A549 (cell line): Measurements from ENCODE around the gene TCERG1L. TPM values are rescaled to one million over a fixed set of nuclear protein-coding genes. Genes with fewer than 3 reads are reported as not detected.

ENCODE experiments used
- ATAC-seq, 2 experiments: fragments of 200-7000 bp in 1 of 2; fragments of >200 bp in 1 of 2; cut with Nextera tagmentation in 1 of 2; cut with Tn5 transposase in 1 of 2; 3 replicates each; pipeline versions ENCODE4 v1.8.0 to v1.9.1; 2018 to 2020; ENCODE audit warnings: mild to moderate bottlenecking in 1 of 2, moderate library complexity in 1 of 2
- CTCF ChIA-PET: fragments of 300-600 bp; sonication (Branson Sonifier 250); formaldehyde crosslinking; extraction: SDS; loops from one replicate; lab custom pipeline; 2021; ENCODE audit warnings: antibody characterized with exemption, inconsistent platforms; lab: Yijun Ruan, JAX
- POLR2A ChIA-PET: fragments of 350-600 bp; formaldehyde crosslinking; extraction: SDS; loops from one replicate; lab custom pipeline; 2021; ENCODE audit warnings: antibody characterized with exemption, inconsistent platforms; lab: Yijun Ruan, JAX
- DNase-seq, 2 experiments: peaks; one replicate each; pipeline versions ENCODE4 v3.0.0 to v3.0.0-alpha.2; 2011 to 2016; ENCODE audit warnings: low read depth in 1 of 2, low spot score in 1 of 2
- FAIRE-seq: peaks from 2 replicates; lab custom pipeline; 2011; peaks lifted over from hg19 to GRCh38; lab: Jason Lieb, UNC
- H3K27ac ChIP-seq, 2 experiments: fragments of >200 bp; sonication (Bioruptor Twin); formaldehyde crosslinking; 3 replicates each; pipeline ENCODE4 v1.5.1; 2016 to 2017
- H3K4me1 ChIP-seq: fragments of >200 bp; sonication (Bioruptor Twin); formaldehyde crosslinking; 3 replicates; pipeline ENCODE4 v1.6.1; 2016
- H3K4me2 ChIP-seq: fragments of >200 bp; sonication (Bioruptor Twin); formaldehyde crosslinking; 3 replicates; pipeline ENCODE4 v1.6.1; 2016
- H3K4me3 ChIP-seq: fragments of >200 bp; sonication (Bioruptor Twin); formaldehyde crosslinking; 3 replicates; pipeline ENCODE4 v1.5.1; 2016
- H3K9me3 ChIP-seq: fragments of >200 bp; sonication (Bioruptor Twin); formaldehyde crosslinking; 3 replicates; pipeline ENCODE4 v1.6.1; 2016
- CEBPB ChIP-seq, 2 experiments: fragments of >200 bp in 1 of 2; sonication (Bioruptor Twin) in 1 of 2; formaldehyde crosslinking in 1 of 2; IDR thresholded peaks; 2 replicates each; pipeline ENCODE4 v1.6.1; 2012 to 2016
- ESRRA ChIP-seq: fragments of 150-350 bp; IDR thresholded peaks from 2 replicates; pipeline ENCODE4 v1.6.1; 2014; ENCODE audit warnings: mild to moderate bottlenecking, low read length, borderline replicate concordance
- FOXS1 ChIP-seq: fragments of 250-450 bp; sonication (Bioruptor Pico); IDR thresholded peaks from 2 replicates; pipeline ENCODE4 v1.5.0; 2020; ENCODE audit warnings: mild to moderate bottlenecking, moderate library complexity
- HEYL ChIP-seq: fragments of 250-450 bp; sonication (Bioruptor Pico); IDR thresholded peaks from 2 replicates; pipeline ENCODE4 v1.8.0; 2021; ENCODE audit warnings: mild to moderate bottlenecking, moderate library complexity
- HOXA7 ChIP-seq: fragments of 250-450 bp; sonication (Bioruptor Pico); IDR thresholded peaks from 2 replicates; pipeline ENCODE4 v1.5.0; 2020; ENCODE audit warnings: mild to moderate bottlenecking, moderate library complexity
- HOXB13 ChIP-seq: fragments of 250-450 bp; sonication (Bioruptor Pico); IDR thresholded peaks from 2 replicates; pipeline ENCODE4 v1.5.0; 2020; ENCODE audit warnings: low read depth, mild to moderate bottlenecking, moderate library complexity
- JUNB ChIP-seq: fragments of >200 bp; sonication (Bioruptor Twin); formaldehyde crosslinking; IDR thresholded peaks from 2 replicates; pipeline ENCODE4 v1.6.1; 2016
- NPAS2 ChIP-seq: fragments of 250-450 bp; sonication (Bioruptor Pico); IDR thresholded peaks from 2 replicates; pipeline ENCODE4 v1.8.0; 2022; ENCODE audit warnings: mild to moderate bottlenecking, moderate library complexity, borderline replicate concordance
- NR3C1 ChIP-seq: fragments of >200 bp; sonication (Bioruptor Twin); formaldehyde crosslinking; IDR thresholded peaks from 3 replicates; pipeline ENCODE4 v1.6.1; 2017
- POLR2A ChIP-seq: IDR thresholded peaks from 2 replicates; pipeline ENCODE4 v1.6.1; 2012; ENCODE audit warnings: mild to moderate bottlenecking, low read length
- POLR2AphosphoS2 ChIP-seq: conservative IDR thresholded peaks from 2 replicates; pipeline ENCODE4 v1.6.1; 2012; ENCODE audit warnings: low read length, improper control_type of control experiment, inconsistent platforms
- RCOR1 ChIP-seq: fragments of 150-350 bp; IDR thresholded peaks from 2 replicates; pipeline ENCODE4 v1.6.1; 2014; ENCODE audit warnings: antibody characterized with exemption, low read length, low read depth
- RNF2 ChIP-seq: fragments of 200-600 bp; sonication (generic); IDR thresholded peaks from 2 replicates; pipeline ENCODE4 v1.6.1; 2016; ENCODE audit warnings: low read depth, mild to moderate bottlenecking, antibody characterized with exemption, moderate library complexity, borderline replicate concordance
- SREBF2 ChIP-seq: fragments of 450-650 bp; IDR thresholded peaks from 2 replicates; pipeline ENCODE4 v1.6.1; 2014; ENCODE audit warnings: mild to moderate bottlenecking, moderate library complexity
- ZC3H11A ChIP-seq: fragments of 450-650 bp; IDR thresholded peaks from 2 replicates; pipeline ENCODE4 v1.6.1; 2014; ENCODE audit warnings: antibody characterized with exemption, mild to moderate bottlenecking
- WGBS: methylation state at CpG from one replicate; pipeline ENCODE4 v1.1.6; 2017; ENCODE audit errors: missing lambda C conversion rate; 5-methylcytosine and 5-hydroxymethylcytosine counted together
- polyA plus RNA-seq, 4 experiments: library from polyadenylated mRNA; depleted of rRNA in 3 of 4; stranded (reverse); fragments of >200 nt; fragmentation: RNase III in 1 of 4; extraction: RNeasy Plus Mini Kit Qiagen cat#74134 plus additional on column Dnase treatment in 1 of 4; gene quantifications; 2 replicates in 3 of 4; 3 replicates in 1 of 4; pipeline ENCODE4 v1.2.3, GENCODE V29; 2011 to 2017
- TF ChIP-seq, protein P1 (sequence below): fragments of >200 bp; sonication (Bioruptor Twin); formaldehyde crosslinking; IDR thresholded peaks from 3 replicates; pipeline ENCODE4 v1.6.1; 2016
- TF ChIP-seq, protein P2 (sequence below): IDR thresholded peaks from 2 replicates; pipeline ENCODE4 v1.6.1; 2012; ENCODE audit warnings: low read depth, borderline replicate concordance
- TF ChIP-seq, protein P3 (sequence below): IDR thresholded peaks from 2 replicates; pipeline ENCODE4 v1.6.1; 2012
- TF ChIP-seq, protein P4 (sequence below): IDR thresholded peaks from 2 replicates; pipeline ENCODE4 v1.6.1; 2012
- TF ChIP-seq, protein P5 (sequence below): fragments of 150-350 bp; IDR thresholded peaks from 2 replicates; pipeline ENCODE4 v1.6.1; 2014; ENCODE audit warnings: low read depth, mild to moderate bottlenecking, low read length
- TF ChIP-seq, protein P6 (sequence below): fragments of 250-450 bp; sonication (Bioruptor Pico); IDR thresholded peaks from 2 replicates; pipeline ENCODE4 v1.5.0; 2021; ENCODE audit warnings: mild to moderate bottlenecking, moderate library complexity, borderline replicate concordance
- TF ChIP-seq, protein P7 (sequence below): fragments of 450-650 bp; IDR thresholded peaks from 2 replicates; pipeline ENCODE4 v1.6.1; 2014; ENCODE audit warnings: antibody characterized with exemption

Gene TCERG1L
- polyA plus RNA-seq, 2 of the 4 experiments (the other 2 are of a cell fraction), result not detected

DNA sequence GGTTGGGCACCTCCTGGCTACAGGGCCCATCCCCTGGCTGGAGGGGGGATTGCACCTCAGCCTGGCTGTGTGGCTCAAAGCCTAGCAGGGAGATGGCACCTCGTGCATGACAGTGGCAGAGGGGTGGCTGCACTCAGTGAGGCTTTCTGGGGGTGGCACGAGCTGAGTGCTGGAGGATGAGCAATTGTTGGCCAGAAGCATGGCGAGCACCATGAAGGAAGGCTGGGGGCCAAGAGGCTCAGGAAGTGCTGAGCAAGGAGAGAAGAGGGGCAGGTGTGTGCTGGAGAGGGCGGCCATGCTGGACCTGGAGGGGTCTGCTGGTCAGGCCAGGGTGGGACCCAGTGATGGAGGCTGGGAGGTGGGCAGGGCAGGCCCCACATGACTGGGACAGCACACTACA, 65.4 kb downstream of the TCERG1L start:
- DNase-seq (no peak), ATAC-seq (no peak), FAIRE-seq (no peak)
- TF ChIP-seq FOXS1 (no peak), NR3C1 (no peak), HOXB13 (no peak), RNF2 (no peak), SREBF2 (no peak), JUNB (no peak), RCOR1 (no peak), CEBPB (IDR thresholded peaks at IDR 0.05) (no peak), NPAS2 (CRISPR knock-in tag) (no peak), POLR2A (no peak), HOXA7 (CRISPR knock-in tag) (no peak), ZC3H11A (no peak), POLR2AphosphoS2 (no peak)
- TF ChIP-seq, protein P1, sequence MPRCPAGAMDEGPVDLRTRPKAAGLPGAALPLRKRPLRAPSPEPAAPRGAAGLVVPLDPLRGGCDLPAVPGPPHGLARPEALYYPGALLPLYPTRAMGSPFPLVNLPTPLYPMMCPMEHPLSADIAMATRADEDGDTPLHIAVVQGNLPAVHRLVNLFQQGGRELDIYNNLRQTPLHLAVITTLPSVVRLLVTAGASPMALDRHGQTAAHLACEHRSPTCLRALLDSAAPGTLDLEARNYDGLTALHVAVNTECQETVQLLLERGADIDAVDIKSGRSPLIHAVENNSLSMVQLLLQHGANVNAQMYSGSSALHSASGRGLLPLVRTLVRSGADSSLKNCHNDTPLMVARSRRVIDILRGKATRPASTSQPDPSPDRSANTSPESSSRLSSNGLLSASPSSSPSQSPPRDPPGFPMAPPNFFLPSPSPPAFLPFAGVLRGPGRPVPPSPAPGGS, result no peak
- TF ChIP-seq, protein P2, sequence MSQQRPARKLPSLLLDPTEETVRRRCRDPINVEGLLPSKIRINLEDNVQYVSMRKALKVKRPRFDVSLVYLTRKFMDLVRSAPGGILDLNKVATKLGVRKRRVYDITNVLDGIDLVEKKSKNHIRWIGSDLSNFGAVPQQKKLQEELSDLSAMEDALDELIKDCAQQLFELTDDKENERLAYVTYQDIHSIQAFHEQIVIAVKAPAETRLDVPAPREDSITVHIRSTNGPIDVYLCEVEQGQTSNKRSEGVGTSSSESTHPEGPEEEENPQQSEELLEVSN, result no peak
- TF ChIP-seq, protein P3, sequence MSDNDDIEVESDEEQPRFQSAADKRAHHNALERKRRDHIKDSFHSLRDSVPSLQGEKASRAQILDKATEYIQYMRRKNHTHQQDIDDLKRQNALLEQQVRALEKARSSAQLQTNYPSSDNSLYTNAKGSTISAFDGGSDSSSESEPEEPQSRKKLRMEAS, result no peak
- TF ChIP-seq, protein P4, sequence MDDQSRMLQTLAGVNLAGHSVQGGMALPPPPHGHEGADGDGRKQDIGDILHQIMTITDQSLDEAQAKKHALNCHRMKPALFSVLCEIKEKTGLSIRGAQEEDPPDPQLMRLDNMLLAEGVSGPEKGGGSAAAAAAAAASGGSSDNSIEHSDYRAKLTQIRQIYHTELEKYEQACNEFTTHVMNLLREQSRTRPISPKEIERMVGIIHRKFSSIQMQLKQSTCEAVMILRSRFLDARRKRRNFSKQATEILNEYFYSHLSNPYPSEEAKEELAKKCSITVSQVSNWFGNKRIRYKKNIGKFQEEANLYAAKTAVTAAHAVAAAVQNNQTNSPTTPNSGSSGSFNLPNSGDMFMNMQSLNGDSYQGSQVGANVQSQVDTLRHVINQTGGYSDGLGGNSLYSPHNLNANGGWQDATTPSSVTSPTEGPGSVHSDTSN, result no peak
- TF ChIP-seq, protein P5, sequence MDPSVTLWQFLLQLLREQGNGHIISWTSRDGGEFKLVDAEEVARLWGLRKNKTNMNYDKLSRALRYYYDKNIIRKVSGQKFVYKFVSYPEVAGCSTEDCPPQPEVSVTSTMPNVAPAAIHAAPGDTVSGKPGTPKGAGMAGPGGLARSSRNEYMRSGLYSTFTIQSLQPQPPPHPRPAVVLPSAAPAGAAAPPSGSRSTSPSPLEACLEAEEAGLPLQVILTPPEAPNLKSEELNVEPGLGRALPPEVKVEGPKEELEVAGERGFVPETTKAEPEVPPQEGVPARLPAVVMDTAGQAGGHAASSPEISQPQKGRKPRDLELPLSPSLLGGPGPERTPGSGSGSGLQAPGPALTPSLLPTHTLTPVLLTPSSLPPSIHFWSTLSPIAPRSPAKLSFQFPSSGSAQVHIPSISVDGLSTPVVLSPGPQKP, result no peak
- TF ChIP-seq, protein P6, sequence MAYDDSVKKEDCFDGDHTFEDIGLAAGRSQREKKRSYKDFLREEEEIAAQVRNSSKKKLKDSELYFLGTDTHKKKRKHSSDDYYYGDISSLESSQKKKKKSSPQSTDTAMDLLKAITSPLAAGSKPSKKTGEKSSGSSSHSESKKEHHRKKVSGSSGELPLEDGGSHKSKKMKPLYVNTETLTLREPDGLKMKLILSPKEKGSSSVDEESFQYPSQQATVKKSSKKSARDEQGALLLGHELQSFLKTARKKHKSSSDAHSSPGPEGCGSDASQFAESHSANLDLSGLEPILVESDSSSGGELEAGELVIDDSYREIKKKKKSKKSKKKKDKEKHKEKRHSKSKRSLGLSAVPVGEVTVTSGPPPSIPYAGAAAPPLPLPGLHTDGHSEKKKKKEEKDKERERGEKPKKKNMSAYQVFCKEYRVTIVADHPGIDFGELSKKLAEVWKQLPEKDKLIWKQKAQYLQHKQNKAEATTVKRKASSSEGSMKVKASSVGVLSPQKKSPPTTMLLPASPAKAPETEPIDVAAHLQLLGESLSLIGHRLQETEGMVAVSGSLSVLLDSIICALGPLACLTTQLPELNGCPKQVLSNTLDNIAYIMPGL (CRISPR knock-in tag), result no peak
- CTCF ChIA-PET, result no interaction called here
- POLR2A ChIA-PET, result no interaction called here
- no peak overlapping the region for H3K4me2 ChIP-seq
- no peak overlapping the region for H3K4me3 ChIP-seq
- H3K4me1 ChIP-seq, result no peaks in the 10 kb centered on the region
- 12% methylated on average over 3 of the region's 4 CpGs for WGBS
- no peaks in the 10 kb centered on the region for H3K9me3 ChIP-seq
- no peak overlapping the region for H3K27ac ChIP-seq

DNA sequence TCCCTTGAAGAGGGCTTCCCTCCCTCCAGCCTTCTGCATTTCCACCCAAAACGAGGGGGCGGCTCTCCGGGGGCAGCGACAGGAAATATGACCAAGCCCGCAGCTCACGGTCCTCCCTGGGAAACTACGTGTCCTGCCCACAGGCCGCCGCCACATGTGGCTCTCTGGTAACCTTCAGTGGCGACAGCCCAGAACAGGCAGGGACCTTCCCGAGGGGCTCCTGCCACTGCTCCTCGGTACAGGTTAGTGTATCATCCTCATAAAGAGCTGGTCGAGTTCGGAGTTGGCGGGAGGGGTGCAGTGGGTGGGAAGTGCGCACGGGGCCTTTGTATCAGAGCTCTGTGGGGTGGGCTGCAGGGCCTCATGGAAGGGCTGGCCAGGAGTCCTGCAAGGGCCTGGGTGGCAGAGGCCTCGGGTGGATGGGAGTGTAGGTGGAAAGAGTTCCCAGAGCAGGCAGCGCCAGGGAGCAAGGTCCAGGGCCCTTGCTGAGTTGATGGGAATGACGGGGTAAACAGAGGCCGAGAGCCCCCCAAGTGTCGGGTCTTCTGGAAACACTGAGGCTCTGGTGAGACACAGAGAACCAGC, 66.0 kb downstream of the TCERG1L start:
- ATAC-seq, result no peak
- no peak overlapping the region for H3K4me3 ChIP-seq
- 37% methylated on average over 14 of the region's 22 CpGs for WGBS
- ChIA-PET POLR2A (no interaction called here), CTCF (interaction anchor here (1.9 kb wide), 1 partner anchor 12 kb away, joined by 5 read pairs; no protein-coding TSS in a partner anchor)
- TF ChIP-seq POLR2A (no peak), ESRRA (no peak), HEYL (CRISPR knock-in tag) (no peak), ZC3H11A (no peak)
- TF ChIP-seq, protein P7, sequence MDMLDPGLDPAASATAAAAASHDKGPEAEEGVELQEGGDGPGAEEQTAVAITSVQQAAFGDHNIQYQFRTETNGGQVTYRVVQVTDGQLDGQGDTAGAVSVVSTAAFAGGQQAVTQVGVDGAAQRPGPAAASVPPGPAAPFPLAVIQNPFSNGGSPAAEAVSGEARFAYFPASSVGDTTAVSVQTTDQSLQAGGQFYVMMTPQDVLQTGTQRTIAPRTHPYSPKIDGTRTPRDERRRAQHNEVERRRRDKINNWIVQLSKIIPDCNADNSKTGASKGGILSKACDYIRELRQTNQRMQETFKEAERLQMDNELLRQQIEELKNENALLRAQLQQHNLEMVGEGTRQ, result no peak
- TF ChIP-seq, all 56 proteins: peak for 0
- no peaks in the 10 kb centered on the region for H3K9me3 ChIP-seq
- no peak overlapping the region for H3K27ac ChIP-seq
- H3K4me2 ChIP-seq, result no peak overlapping the region
- DNase-seq (no peak), FAIRE-seq (no peak)
- no peaks in the 10 kb centered on the region for H3K4me1 ChIP-seq
